GF-D8 (cell line): ENCODE data around the gene CDKAL1.

Experiments
- DNase-seq: peaks from one replicate; lab custom pipeline; 2025; lab: John Stamatoyannopoulos, UW

The CDKAL1 gene

GRCh38 chr6:20969551-20969950, 435.3 kb downstream of the CDKAL1 start:
- DNase-seq: no peak

- no peak for DNase-seq
Observed at GRCh38 chr6:20976391-20976918, 442.2 kb downstream of the CDKAL1 start.

GRCh38 chr6:20978151-20978614, 443.9 kb downstream of the CDKAL1 start:
- no peak for DNase-seq

- DNase-seq: no peak
Observed at GRCh38 chr6:20979076-20979475, 444.8 kb downstream of the CDKAL1 start.

GRCh38 chr6:20983961-20984360, 449.7 kb downstream of the CDKAL1 start:
- no peak for DNase-seq

GRCh38 chr6:20985821-20986220, 451.6 kb downstream of the CDKAL1 start:
- DNase-seq: no peak

- no peak for DNase-seq
Observed at GRCh38 chr6:20991910-20992309, 457.7 kb downstream of the CDKAL1 start.

GRCh38 chr6:20996099-20996498, 461.8 kb downstream of the CDKAL1 start:
- DNase-seq: no peak

- no peak for DNase-seq
Observed at GRCh38 chr6:20997143-20997769, 463.0 kb downstream of the CDKAL1 start.

- no peak for DNase-seq
Observed at GRCh38 chr6:20997770-20998147, 463.5 kb downstream of the CDKAL1 start.

GRCh38 chr6:20998748-20999448, 464.6 kb downstream of the CDKAL1 start:
- DNase-seq: no peak

- DNase-seq: no peak
Observed at GRCh38 chr6:21000331-21000801, 466.1 kb downstream of the CDKAL1 start.

- no peak for DNase-seq
Observed at GRCh38 chr6:21001736-21002135, 467.5 kb downstream of the CDKAL1 start.

- DNase-seq: no peak
Observed at GRCh38 chr6:21003780-21004541, 469.7 kb downstream of the CDKAL1 start.

GRCh38 chr6:21005816-21006570, 471.7 kb downstream of the CDKAL1 start:
- no peak for DNase-seq

GRCh38 chr6:21019614-21020013, 485.4 kb downstream of the CDKAL1 start:
- DNase-seq: no peak

GRCh38 chr6:21022343-21023107, 488.3 kb downstream of the CDKAL1 start:
- DNase-seq: no peak

- no peak for DNase-seq
Observed at GRCh38 chr6:21023210-21023609, 489.0 kb downstream of the CDKAL1 start.

- no peak for DNase-seq
Observed at GRCh38 chr6:21024616-21025015, 490.4 kb downstream of the CDKAL1 start.

GRCh38 chr6:21026576-21027273, 492.5 kb downstream of the CDKAL1 start:
- DNase-seq: no peak
